Esophagus mucosa (tissue), 1 donor: Measurements from ENCODE around the gene TUT7. TPM values are rescaled to one million over a fixed set of nuclear protein-coding genes. Genes with fewer than 3 reads are reported as not detected.
"Not testable (repeated sequence)": the region's sequence is repeated elsewhere in the genome, so short reads cannot be mapped to it uniquely, and the experiment has no call there.

ENCODE experiments used
- ATAC-seq: fragments of 200-7000 bp; cut with Tn5 transposase; one replicate; pipeline ENCODE4 v1.9.1; 2020
- total RNA-seq: library from RNA; stranded (reverse); gene quantifications from one replicate; pipeline ENCODE4 v1.2.4, GENCODE V29; 2023
- donor health status: DM: yes; HTN: yes; CAD: no.

The TUT7 gene
- 33.3 TPM for total RNA-seq

- ATAC-seq, result peak; percentile 97
These were observed at the start of gene TUT7 for GRCh38 chr9:86354011-86354817. TUT7 (minus strand) TSS chr9:86354410; CDS start chr9:86353199, 1,211 bp downstream.

GRCh38 chr9:86402591-86402990, 48.4 kb upstream of the TUT7 start:
- no peak for ATAC-seq

- no peak for ATAC-seq
These were observed 42.2 kb upstream of the TUT7 start for GRCh38 chr9:86396412-86396811.

GRCh38 chr9:86390184-86390583, 36.0 kb upstream of the TUT7 start:
- not testable (repeated sequence) for ATAC-seq

- no peak for ATAC-seq
These were observed 35.4 kb upstream of the TUT7 start for GRCh38 chr9:86389628-86390027.

DNA sequence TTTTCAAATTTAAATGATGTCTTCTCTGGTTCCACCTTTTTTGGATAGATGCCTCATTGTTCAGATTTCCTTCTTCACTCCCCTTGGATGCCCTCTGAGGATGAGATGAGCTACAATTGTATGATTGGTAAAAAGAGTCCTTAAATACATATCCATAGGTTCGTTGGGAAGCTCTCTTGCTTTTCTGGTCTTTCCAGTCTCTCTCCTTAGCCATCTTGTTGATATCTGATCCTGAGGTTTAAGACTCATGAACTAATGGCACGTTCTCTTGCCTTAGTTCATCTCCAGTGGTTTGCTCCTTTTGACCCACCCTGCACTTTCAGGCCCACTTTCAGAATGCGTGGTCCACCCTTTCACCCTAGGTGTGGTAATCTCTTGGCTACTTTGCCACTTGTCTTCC, 33.2 kb upstream of the TUT7 start:
- ATAC-seq, result no peak

GRCh38 chr9:86383000-86383399, 28.8 kb upstream of the TUT7 start:
- not testable (repeated sequence) for ATAC-seq

GRCh38 chr9:86376016-86376415, 21.8 kb upstream of the TUT7 start:
- no peak for ATAC-seq

DNA sequence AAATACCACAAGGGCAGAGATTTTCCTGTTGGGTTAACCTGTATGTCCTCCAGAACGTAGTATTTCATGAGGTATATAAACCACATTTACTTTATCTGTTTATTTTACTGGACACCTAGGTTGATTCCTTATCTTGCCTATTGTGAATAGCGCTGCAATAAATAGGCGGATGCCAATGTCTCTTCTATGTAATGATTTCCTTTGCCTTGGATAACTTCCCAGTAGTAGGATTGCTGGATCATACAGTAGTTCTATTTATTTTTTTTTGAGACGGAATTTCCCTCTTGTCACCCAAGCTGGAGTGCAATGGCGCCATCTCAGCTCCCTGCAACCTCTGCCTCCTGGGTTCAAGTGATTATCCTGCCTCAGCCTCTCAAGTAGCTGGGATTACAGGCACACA, 15.6 kb upstream of the TUT7 start:
- ATAC-seq, result no peak

DNA sequence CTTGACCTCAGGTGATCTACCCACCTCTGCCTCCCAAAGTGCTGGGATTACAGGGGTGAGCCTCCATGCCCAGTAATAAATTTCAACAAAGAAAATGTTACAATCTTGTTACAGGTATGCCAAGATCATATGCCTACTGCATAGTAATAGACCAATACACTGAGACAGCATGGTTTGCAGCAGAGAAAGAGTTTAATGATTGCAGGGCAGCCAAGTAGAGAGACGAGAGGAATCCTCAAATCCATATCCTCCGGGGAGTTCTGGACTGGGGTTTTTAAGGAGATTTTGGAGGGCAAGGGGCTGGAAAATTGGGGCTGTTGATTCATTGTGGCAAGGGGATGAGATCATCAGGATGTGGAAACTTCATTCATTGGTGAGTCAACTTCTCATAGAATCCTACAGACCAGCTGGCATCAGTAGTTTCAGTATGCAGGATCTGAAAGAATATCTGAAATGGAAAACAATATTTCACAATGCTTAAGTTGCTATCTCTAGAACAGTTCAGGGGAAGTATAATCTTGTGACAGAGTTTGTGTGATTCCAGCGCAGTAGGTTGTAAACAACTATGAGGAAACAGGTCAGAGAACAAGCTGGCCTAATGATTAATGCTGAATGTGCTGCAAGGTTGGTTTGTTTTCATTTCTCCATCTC, 14.8 kb upstream of the TUT7 start:
- ATAC-seq, result peak; percentile 67

DNA sequence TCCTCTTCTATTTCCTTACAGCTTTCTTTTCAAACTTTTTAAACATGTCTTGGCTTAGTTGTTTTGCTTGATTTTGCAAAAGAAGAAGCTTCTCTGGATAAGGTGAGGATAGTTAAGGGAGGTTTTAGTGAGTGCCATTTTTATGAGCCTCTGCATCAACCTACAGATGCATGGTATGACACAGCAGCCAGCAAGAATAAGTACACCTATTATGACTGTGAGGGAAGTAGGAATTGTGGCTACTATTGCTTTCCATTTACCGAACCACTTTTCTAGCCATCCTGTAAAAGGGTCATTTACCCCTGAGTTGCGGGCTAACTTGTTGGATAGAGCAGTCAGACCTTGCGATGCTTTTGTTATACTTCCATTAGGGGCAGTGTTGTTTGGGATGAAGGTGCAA, 7.0 kb upstream of the TUT7 start:
- no peak for ATAC-seq

DNA sequence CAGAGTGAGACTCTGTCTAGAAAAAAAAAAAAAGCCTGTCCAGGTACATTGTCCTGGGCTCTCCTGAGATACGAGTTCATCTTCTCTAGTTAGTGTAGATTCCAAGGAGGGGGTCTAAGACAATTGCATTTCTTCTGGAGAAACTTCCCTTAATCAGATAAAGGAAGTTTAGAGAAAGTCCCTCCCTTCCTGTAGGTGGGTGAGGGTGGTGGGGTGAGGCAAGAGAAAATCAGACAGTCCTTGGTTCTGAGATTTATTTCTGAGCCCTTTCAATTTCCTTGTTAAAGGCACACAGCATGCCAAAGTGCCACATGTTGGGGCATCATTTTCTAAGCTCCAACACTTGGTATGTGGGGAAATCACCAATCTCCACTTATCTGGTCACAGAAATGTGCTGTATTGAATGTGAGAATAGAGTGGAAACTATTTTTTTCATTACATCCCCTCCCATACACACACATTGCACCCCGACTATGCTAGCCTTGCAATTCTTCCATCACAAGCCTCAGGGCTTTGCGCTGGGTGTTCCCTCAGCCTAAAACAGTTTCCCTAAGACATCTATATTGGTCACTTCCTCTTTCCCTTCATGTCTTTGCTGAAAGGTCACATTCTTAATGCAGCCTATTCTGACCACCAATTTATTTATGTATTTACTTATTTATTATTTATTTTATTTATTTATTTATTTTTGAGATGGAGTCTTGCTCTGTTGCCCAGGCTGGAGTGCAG, 5.1 kb upstream of the TUT7 start:
- no peak for ATAC-seq

- ATAC-seq, result no peak
These were observed 3.0 kb upstream of the TUT7 start for GRCh38 chr9:86356871-86357866.

- peak; percentile 58 for ATAC-seq
These were observed 1.6 kb upstream of the TUT7 start for GRCh38 chr9:86355814-86356213.

- peak; percentile 32 for ATAC-seq
These were observed 654 bp upstream of the TUT7 start for GRCh38 chr9:86354818-86355309.

GRCh38 chr9:86353655-86354010, 577 bp downstream of the TUT7 start:
- peak; percentile 68 for ATAC-seq

GRCh38 chr9:86352440-86353077, 1.7 kb downstream of the TUT7 start:
- ATAC-seq, result no peak

DNA sequence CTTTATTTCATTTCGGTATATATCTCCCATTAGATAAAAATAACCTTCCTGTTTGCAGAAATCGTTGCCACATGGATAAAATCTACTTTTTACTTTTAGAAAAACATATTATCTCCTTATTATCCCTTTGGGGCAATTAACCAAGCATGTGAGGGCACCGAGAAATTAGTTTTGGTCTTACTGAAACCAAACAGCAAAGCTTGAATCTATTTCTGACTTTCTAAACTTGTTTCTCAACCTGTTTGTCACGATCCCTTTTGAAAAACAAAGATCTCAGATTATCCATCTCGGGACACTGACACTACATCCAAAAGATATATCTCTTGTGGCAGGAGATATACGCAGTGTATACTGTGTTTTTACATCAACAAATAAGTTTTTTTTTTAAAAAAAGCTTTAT, 2.3 kb downstream of the TUT7 start:
- ATAC-seq, result no peak

DNA sequence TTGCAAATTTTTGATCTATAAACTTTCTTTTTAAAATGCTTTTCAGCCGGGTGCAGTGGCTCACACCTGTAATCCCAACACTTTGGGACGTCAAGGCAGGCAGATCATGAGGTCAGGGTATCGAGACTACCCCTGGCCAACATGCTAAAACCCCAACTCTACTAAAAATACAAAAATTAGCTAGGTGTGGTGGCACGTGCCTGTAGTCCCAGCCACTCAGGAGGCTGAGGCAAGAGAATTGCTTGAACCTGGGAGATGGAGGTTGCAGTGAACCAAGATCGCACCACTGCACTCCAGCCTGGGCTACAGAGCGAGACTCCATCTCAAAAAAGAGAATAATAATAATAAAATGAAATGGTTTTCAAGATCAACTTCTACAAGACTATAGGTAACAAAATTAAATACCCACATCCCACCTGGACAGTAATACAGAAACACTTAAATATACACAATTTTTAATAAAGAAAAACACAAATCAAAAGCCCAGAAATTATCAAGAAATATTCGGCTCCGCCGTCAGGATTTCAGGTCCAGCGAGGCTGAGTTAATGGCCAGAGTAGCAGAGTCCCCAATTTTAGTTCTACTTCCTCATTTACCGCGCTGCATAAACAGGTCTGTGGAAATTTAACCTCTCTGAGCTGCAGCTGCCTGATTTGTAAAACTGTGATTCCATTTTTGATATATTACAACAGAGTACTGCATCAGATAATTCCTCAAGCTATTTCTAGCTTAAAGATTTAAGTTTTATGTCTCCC, 4.0 kb downstream of the TUT7 start:
- ATAC-seq, result no peak

GRCh38 chr9:86349271-86349670, 4.9 kb downstream of the TUT7 start:
- ATAC-seq, result no peak

DNA sequence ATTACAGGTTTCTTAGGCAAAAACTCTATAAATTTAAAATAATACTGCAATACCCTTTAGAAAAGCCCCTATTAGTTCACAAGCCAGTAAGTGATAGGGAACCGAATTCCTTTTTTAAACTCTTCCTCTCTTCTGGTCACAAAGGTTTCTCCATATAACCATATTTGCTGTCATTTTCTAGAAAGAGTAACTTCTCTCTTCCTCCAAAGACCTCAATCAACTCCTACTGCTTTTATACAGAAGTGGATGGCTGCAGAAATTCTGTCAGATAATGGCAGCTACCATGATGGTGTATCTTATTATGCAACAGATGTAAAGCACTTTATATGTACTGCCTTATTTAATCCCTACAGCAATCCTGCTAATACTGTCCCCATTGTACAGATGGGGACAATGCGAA, 6.2 kb downstream of the TUT7 start:
- ATAC-seq, result no peak
